Suppressor macrophage (primary cell): ENCODE measurements around the gene UBN2.
A peak's percentile ranks its signal among the peaks of the same experiment; 100 is the strongest.

Source experiments
- DNase-seq, 4 experiments: peaks; one replicate each; pipeline ENCODE4 v3.0.0-alpha.2; 2020 to 2022

Gene UBN2

GRCh38 chr7:139355320-139355719 is 124.3 kb downstream of the UBN2 start:
- DNase-seq: peak; percentile 17 to 82 (median 58)
